Caco-2 (cell line): ENCODE results near the gene GP1BB. TPM values are rescaled to one million over a fixed set of nuclear protein-coding genes. Genes with fewer than 3 reads are reported as not detected.

Experiments
- BruUV-seq: library from RNA; stranded (reverse); fragments of 400-500 nt; replicated peaks from 2 replicates; lab custom pipeline; 2021; lab: Mats Ljungman, UMichigan
- CTCF ChIA-PET: fragments of 300-600 bp; sonication (Branson Sonifier 250); formaldehyde crosslinking; loops from one replicate; lab custom pipeline; 2022; ENCODE audit warnings: antibody characterized with exemption; lab: Charles Lee
- POLR2A ChIA-PET: fragments of 300-600 bp; sonication (Branson Sonifier 250); formaldehyde crosslinking; loops from one replicate; lab custom pipeline; 2022; ENCODE audit warnings: antibody characterized with exemption; lab: Charles Lee
- DNase-seq, 2 experiments: peaks; one replicate each; pipeline versions ENCODE4 v3.0.0 to v3.0.0-alpha.2; 2020 to 2022
- H3K27me3 ChIP-seq: replicated peaks from 2 replicates; pipeline ENCODE4 v1.6.0; 2011; ENCODE audit warnings: low read length; ENCODE audit not compliant: control insufficient read depth, insufficient read depth
- H3K36me3 ChIP-seq: 2 replicates; pipeline ENCODE4 v1.5.1; 2011; ENCODE audit warnings: low read length; ENCODE audit not compliant: control insufficient read depth, insufficient read depth
- H3K4me1 ChIP-seq: fragments of 250-450 bp; sonication (Bioruptor Pico); 2 replicates; pipeline ENCODE4 v1.5.1; 2020; ENCODE audit warnings: mild to moderate bottlenecking
- H3K4me3 ChIP-seq: 2 replicates; pipeline ENCODE4 v1.5.1; 2011; ENCODE audit warnings: low read depth, mild to moderate bottlenecking, control low read depth, low read length
- H3K9me3 ChIP-seq: fragments of 250-450 bp; sonication (Bioruptor Pico); 2 replicates; pipeline ENCODE4 v1.5.1; 2020; ENCODE audit warnings: mild to moderate bottlenecking, moderate library complexity
- H3K27ac Mint-ChIP-seq: one replicate; pipeline ENCODE4 v1.8.0; 2022; ENCODE audit warnings: mixed read lengths; ENCODE audit not compliant: unreplicated experiment
- H3K27me3 Mint-ChIP-seq: one replicate; pipeline ENCODE4 v1.8.0; 2022; ENCODE audit warnings: mixed read lengths; ENCODE audit not compliant: insufficient read depth, unreplicated experiment
- H3K36me3 Mint-ChIP-seq: one replicate; pipeline ENCODE4 v1.8.0; 2022; ENCODE audit warnings: mild to moderate bottlenecking, mixed read lengths; ENCODE audit not compliant: insufficient read depth, unreplicated experiment
- H3K4me1 Mint-ChIP-seq: one replicate; pipeline ENCODE4 v1.8.0; 2022; ENCODE audit warnings: low read depth, mixed read lengths; ENCODE audit not compliant: unreplicated experiment
- H3K4me3 Mint-ChIP-seq: one replicate; pipeline ENCODE4 v1.8.0; 2022; ENCODE audit warnings: mild to moderate bottlenecking, moderate library complexity, mixed read lengths; ENCODE audit not compliant: unreplicated experiment
- H3K9me3 Mint-ChIP-seq: one replicate; pipeline ENCODE4 v1.8.0; 2022; ENCODE audit warnings: mixed read lengths; ENCODE audit not compliant: unreplicated experiment
- CTCF ChIP-seq, 2 experiments: fragments of 200-600 bp in 1 of 2; IDR thresholded peaks; 1 replicate in 1 of 2; 2 replicates in 1 of 2; pipeline versions ENCODE4 v1.5.1 to v1.8.0; 2011 to 2022; ENCODE audit warnings: antibody characterized with exemption in 1 of 2, control low read depth in 1 of 2, inconsistent platforms in 1 of 2, low read depth in 1 of 2, low read length in 1 of 2, mild to moderate bottlenecking in 1 of 2, moderate library complexity in 1 of 2; ENCODE audit not compliant: insufficient read depth in 1 of 2, severe bottlenecking in 1 of 2, unreplicated experiment in 1 of 2
- intact Hi-C: fragments of 100-400 bp; cut with micrococcal nuclease; formaldehyde crosslinking; loops from one replicate; pipeline ENCODE4 v1.10.0; 2022; ENCODE audit not compliant: unreplicated experiment
- total RNA-seq: library from RNA; stranded (reverse); gene quantifications from 2 replicates; pipeline ENCODE4 v1.2.3, GENCODE V29; 2022

Gene GP1BB
- total RNA-seq, 1 experiment from 2014 or later: 1.0 TPM

GRCh38 chr22:19718456-19719049 lies 4.8 kb upstream of the GP1BB start:
- H3K4me3 Mint-ChIP-seq: peak overlapping the region; percentile 70
- H3K36me3 ChIP-seq: no peaks in the 10 kb centered on the region
- H3K4me3 ChIP-seq: peak overlapping the region; percentile 56
- TF ChIP-seq CTCF (IDR thresholded peaks at IDR 0.05; ENCODE audit: insufficient read depth in 1 of 2, low read depth in 1 of 2, low read length in 1 of 2, severe bottlenecking in 1 of 2, unreplicated experiment in 1 of 2): no peak
- no peaks in the 10 kb centered on the region for H3K4me1 Mint-ChIP-seq
- no peak overlapping the region for H3K27ac Mint-ChIP-seq
- H3K27me3 ChIP-seq: no peaks in the 10 kb centered on the region
- BruUV-seq: no TSS peak
- no peak for DNase-seq
- H3K9me3 ChIP-seq: no peaks in the 10 kb centered on the region
- POLR2A ChIA-PET: no interaction called here
- no peaks in the 10 kb centered on the region for H3K36me3 Mint-ChIP-seq
- no peaks in the 10 kb centered on the region for H3K27me3 Mint-ChIP-seq
- intact Hi-C loops: loop anchor here (5.0 to 10.0 kb wide), 2 partner anchors 36 to 84 kb away; no protein-coding TSS in a partner anchor
- CTCF ChIA-PET: no interaction called here
- no peaks in the 10 kb centered on the region for H3K9me3 Mint-ChIP-seq
- peaks cover 7% of the 10 kb centered on the region for H3K4me1 ChIP-seq

GRCh38 chr22:19719050-19719482 lies 4.3 kb upstream of the GP1BB start:
- ChIA-PET POLR2A (no interaction called here), CTCF (interaction anchor here (0.9 kb wide), 1 partner anchor 235 kb away, joined by 3 read pairs; no protein-coding TSS in a partner anchor)
- Mint-ChIP-seq H3K4me3 (peak overlapping the region; percentile 57), H3K4me1 (no peaks in the 10 kb centered on the region), H3K27ac (no peak overlapping the region), H3K36me3 (no peaks in the 10 kb centered on the region), H3K27me3 (no peaks in the 10 kb centered on the region), H3K9me3 (no peaks in the 10 kb centered on the region)
- H3K27me3 ChIP-seq: no peaks in the 10 kb centered on the region
- intact Hi-C loops: loop anchor here (5.0 to 10.0 kb wide), 2 partner anchors 37 to 84 kb away; no protein-coding TSS in a partner anchor
- BruUV-seq: no TSS peak
- no peaks in the 10 kb centered on the region for H3K9me3 ChIP-seq
- H3K36me3 ChIP-seq: no peaks in the 10 kb centered on the region
- peaks cover 7% of the 10 kb centered on the region for H3K4me1 ChIP-seq
- no peak overlapping the region for H3K4me3 ChIP-seq
- no peak for TF ChIP-seq CTCF (IDR thresholded peaks at IDR 0.05; ENCODE audit: insufficient read depth in 1 of 2, low read depth in 1 of 2, low read length in 1 of 2, severe bottlenecking in 1 of 2, unreplicated experiment in 1 of 2)
- DNase-seq: no peak

- no peak overlapping the region for H3K27ac Mint-ChIP-seq
- intact Hi-C loops: loop anchor here (5.0 to 10.0 kb wide), 2 partner anchors 37 to 85 kb away; no protein-coding TSS in a partner anchor
- no peaks in the 10 kb centered on the region for H3K36me3 ChIP-seq
- H3K4me3 Mint-ChIP-seq: peak overlapping the region; percentile 57
- no peaks in the 10 kb centered on the region for H3K9me3 Mint-ChIP-seq
- no TSS peak for BruUV-seq
- CTCF ChIA-PET: interaction anchor here (0.9 kb wide), 1 partner anchor 234 kb away, joined by 3 read pairs; no protein-coding TSS in a partner anchor
- no peaks in the 10 kb centered on the region for H3K4me1 Mint-ChIP-seq
- H3K4me3 ChIP-seq: no peak overlapping the region
- no peak for TF ChIP-seq CTCF (IDR thresholded peaks at IDR 0.05; ENCODE audit: insufficient read depth in 1 of 2, low read depth in 1 of 2, low read length in 1 of 2, severe bottlenecking in 1 of 2, unreplicated experiment in 1 of 2)
- no peaks in the 10 kb centered on the region; the same call in 1 of the 2 replicates for H3K27me3 ChIP-seq
- no peaks in the 10 kb centered on the region for H3K9me3 ChIP-seq
- peaks cover under 1% of the 10 kb centered on the region for H3K27me3 Mint-ChIP-seq
- DNase-seq: no peak
- H3K4me1 ChIP-seq: peaks cover 7% of the 10 kb centered on the region
- H3K36me3 Mint-ChIP-seq: no peaks in the 10 kb centered on the region
- POLR2A ChIA-PET: no interaction called here
These were observed 3.8 kb upstream of the GP1BB start for GRCh38 chr22:19719488-19720021.
